A673 (cell line): ENCODE measurements around the gene PKNOX2. TPM values are rescaled to one million over a fixed set of nuclear protein-coding genes. Genes with fewer than 3 reads are reported as not detected.

ENCODE experiments used
- BruUV-seq: library from RNA; stranded (reverse); fragments of 400-500 nt; replicated peaks from 2 replicates; lab custom pipeline; 2021; lab: Mats Ljungman, UMichigan
- CTCF ChIA-PET: fragments of 300-600 bp; sonication (Branson Sonifier 250); formaldehyde crosslinking; loops from one replicate; lab custom pipeline; 2022; ENCODE audit warnings: antibody characterized with exemption; lab: Charles Lee
- POLR2A ChIA-PET: fragments of 300-600 bp; sonication (Branson Sonifier 250); formaldehyde crosslinking; loops from one replicate; lab custom pipeline; 2022; ENCODE audit warnings: antibody characterized with exemption; ENCODE audit not compliant: low non-redundant PET; lab: Charles Lee
- DNase-seq: peaks from one replicate; pipeline ENCODE4 v3.0.0-alpha.2; 2015; ENCODE audit warnings: low spot score
- H3K27ac ChIP-seq: fragments of 200-600 bp; sonication (generic); 2 replicates; pipeline ENCODE4 v1.5.1; 2016; ENCODE audit warnings: mixed run types, low read depth, mild to moderate bottlenecking, mixed read lengths, antibody characterized with exemption, low read length; ENCODE audit not compliant: poor library complexity, severe bottlenecking
- H3K27me3 ChIP-seq: fragments of 200-600 bp; sonication (generic); replicated peaks from 2 replicates; pipeline ENCODE4 v1.6.1; 2017; ENCODE audit warnings: mixed run types, low read depth, mild to moderate bottlenecking, mixed read lengths, antibody characterized with exemption, low read length; ENCODE audit not compliant: insufficient read depth, poor library complexity
- H3K36me3 ChIP-seq: fragments of 200-600 bp; sonication (generic); 2 replicates; pipeline ENCODE4 v1.6.1; 2016; ENCODE audit warnings: mixed run types, mild to moderate bottlenecking, mixed read lengths, antibody characterized with exemption, low read length; ENCODE audit not compliant: insufficient read depth, poor library complexity, severe bottlenecking
- H3K4me1 ChIP-seq: fragments of 200-600 bp; sonication (generic); 2 replicates; pipeline ENCODE4 v1.6.1; 2017; ENCODE audit warnings: mixed run types, mild to moderate bottlenecking, mixed read lengths, antibody characterized with exemption, low read length; ENCODE audit not compliant: insufficient read depth, poor library complexity, severe bottlenecking
- H3K4me3 ChIP-seq: fragments of 200-600 bp; sonication (generic); 2 replicates; pipeline ENCODE4 v1.5.1; 2016; ENCODE audit warnings: low read depth, mixed run types, mild to moderate bottlenecking, mixed read lengths, low read length; ENCODE audit not compliant: poor library complexity, severe bottlenecking
- H3K9me3 ChIP-seq: fragments of 200-600 bp; sonication (generic); 2 replicates; pipeline ENCODE4 v1.6.1; 2016; ENCODE audit warnings: mixed run types, low read depth, mild to moderate bottlenecking, mixed read lengths, antibody characterized with exemption, low read length; ENCODE audit not compliant: poor library complexity, severe bottlenecking
- CTCF ChIP-seq: fragments of 300-800, 200-600 bp; sonication (generic); conservative IDR thresholded peaks from 2 replicates; pipeline ENCODE4 v1.5.1; 2017; ENCODE audit warnings: low read depth, mild to moderate bottlenecking, antibody characterized with exemption, low read length, moderate library complexity, mixed read lengths
- EZH2 ChIP-seq: fragments of 200-600 bp; sonication (generic); IDR thresholded peaks from 2 replicates; pipeline ENCODE4 v1.6.1; 2017; ENCODE audit warnings: borderline replicate concordance, low read depth, mild to moderate bottlenecking, mixed read lengths, antibody characterized with exemption, low read length; ENCODE audit not compliant: poor library complexity, severe bottlenecking
- intact Hi-C: fragments of 100-400 bp; cut with micrococcal nuclease; formaldehyde crosslinking; loops from one replicate; pipeline ENCODE4 v1.10.0; 2022; ENCODE audit not compliant: unreplicated experiment
- total RNA-seq: library from RNA; stranded (reverse); gene quantifications from 2 replicates; pipeline ENCODE4 v1.2.3, GENCODE V29; 2021

PKNOX2 gene
- total RNA-seq, 1 experiment from 2014 or later: 1.1 TPM

GRCh38 chr11:125465255-125465654 lies 300.7 kb downstream of the PKNOX2 start:
- Histone ChIP-seq H3K36me3 (no peaks in the 10 kb centered on the region), H3K27ac (no peak overlapping the region), H3K9me3 (no peaks in the 10 kb centered on the region), H3K4me3 (no peak overlapping the region), H3K27me3 (no peaks in the 10 kb centered on the region), H3K4me1 (no peaks in the 10 kb centered on the region)
- BruUV-seq: no TSS peak
- no peak for DNase-seq
- ChIA-PET POLR2A (no interaction called here), CTCF (no interaction called here)
- TF ChIP-seq EZH2: no peak
- no peak for TF ChIP-seq CTCF
- intact Hi-C loops: no loop called here

- BruUV-seq: no TSS peak
- no peak overlapping the region for H3K27ac ChIP-seq
- intact Hi-C loops: no loop called here
- TF ChIP-seq CTCF (no peak), EZH2 (no peak)
- H3K4me1 ChIP-seq: no peaks in the 10 kb centered on the region
- H3K9me3 ChIP-seq: no peaks in the 10 kb centered on the region
- H3K27me3 ChIP-seq: no peaks in the 10 kb centered on the region
- ChIA-PET POLR2A (no interaction called here), CTCF (no interaction called here)
- H3K36me3 ChIP-seq: no peaks in the 10 kb centered on the region
- no peak for DNase-seq
- H3K4me3 ChIP-seq: no peak overlapping the region
Observed at GRCh38 chr11:125465701-125466100, 301.1 kb downstream of the PKNOX2 start.

GRCh38 chr11:125468025-125468424 lies 303.5 kb downstream of the PKNOX2 start:
- Histone ChIP-seq H3K36me3 (no peaks in the 10 kb centered on the region), H3K4me1 (no peaks in the 10 kb centered on the region), H3K9me3 (no peaks in the 10 kb centered on the region), H3K4me3 (no peak overlapping the region), H3K27me3 (peaks cover 6% of the 10 kb centered on the region), H3K27ac (no peak overlapping the region)
- DNase-seq: no peak
- CTCF ChIA-PET: no interaction called here
- intact Hi-C loops: no loop called here
- no peak for TF ChIP-seq EZH2
- TF ChIP-seq CTCF: no peak
- POLR2A ChIA-PET: no interaction called here
- BruUV-seq: no TSS peak
